GM19438 (cell line): ENCODE results near the gene PRKCH.
"Not testable (repeated sequence)": the region's sequence is repeated elsewhere in the genome, so short reads cannot be mapped to it uniquely, and the experiment has no call there.

Source experiments
- ATAC-seq: cut with Tn5 transposase; IDR thresholded peaks from one replicate; pipeline ENCODE4 v1.9.1; 2021; ENCODE audit warnings: low read depth; ENCODE audit not compliant: unreplicated experiment

PRKCH gene

DNA sequence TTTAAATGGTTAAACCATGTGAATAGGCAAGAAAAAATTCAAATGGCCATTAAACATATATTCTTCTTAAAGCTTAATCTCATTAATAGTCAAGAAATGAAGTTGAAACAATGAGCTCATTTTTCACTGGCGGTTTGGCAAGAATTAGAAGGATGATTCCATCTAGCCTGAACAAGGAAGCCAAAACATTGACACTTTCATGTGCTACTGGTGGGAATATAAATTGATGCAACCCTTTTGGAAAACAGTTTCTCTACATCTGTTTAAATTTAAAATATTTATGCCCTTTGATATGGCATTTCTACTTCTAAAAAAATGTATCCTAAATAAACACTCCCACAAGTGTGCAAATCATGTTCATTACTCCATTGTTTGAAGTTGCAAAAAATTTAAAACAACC, 199.2 kb downstream of the PRKCH start:
- no peak for ATAC-seq

DNA sequence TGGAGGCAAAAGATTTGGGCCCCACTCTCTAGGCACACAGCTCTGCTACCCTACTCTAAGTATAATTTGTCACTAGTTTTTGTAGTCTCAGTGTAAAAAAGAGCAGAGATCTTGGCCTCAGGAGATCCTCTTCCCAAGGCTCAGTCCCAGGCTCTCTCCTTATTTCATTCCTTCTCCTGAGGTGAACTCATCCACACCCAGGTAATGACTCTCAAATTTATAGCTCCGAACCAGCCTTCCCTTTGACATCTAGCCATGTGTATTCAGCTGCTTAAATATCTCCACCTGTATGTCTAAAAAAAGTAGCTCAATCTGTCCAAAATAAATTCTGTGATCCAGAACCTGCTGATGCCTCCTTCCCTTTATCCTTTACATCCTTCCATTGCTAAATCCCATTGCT, 200.4 kb downstream of the PRKCH start:
- ATAC-seq: no peak

DNA sequence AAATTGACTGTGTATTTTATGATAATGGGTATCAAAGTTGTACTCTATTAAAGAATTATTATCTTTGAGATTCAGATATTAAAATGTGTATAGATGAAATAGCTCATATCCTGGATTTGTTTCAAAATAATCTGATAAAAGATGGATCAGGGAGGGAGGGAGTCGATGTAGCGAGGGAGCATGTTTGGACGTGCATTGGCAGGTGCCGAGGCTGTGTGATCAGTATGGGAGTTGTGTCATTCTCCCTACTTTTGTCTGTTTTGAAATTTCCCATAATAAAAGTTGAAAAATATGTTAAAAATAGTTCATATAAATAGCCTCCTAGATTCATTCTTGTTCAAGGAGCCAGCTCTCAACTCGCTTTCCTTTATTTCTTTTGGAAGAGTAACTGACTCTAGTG, 202.4 kb downstream of the PRKCH start:
- ATAC-seq: no peak

DNA sequence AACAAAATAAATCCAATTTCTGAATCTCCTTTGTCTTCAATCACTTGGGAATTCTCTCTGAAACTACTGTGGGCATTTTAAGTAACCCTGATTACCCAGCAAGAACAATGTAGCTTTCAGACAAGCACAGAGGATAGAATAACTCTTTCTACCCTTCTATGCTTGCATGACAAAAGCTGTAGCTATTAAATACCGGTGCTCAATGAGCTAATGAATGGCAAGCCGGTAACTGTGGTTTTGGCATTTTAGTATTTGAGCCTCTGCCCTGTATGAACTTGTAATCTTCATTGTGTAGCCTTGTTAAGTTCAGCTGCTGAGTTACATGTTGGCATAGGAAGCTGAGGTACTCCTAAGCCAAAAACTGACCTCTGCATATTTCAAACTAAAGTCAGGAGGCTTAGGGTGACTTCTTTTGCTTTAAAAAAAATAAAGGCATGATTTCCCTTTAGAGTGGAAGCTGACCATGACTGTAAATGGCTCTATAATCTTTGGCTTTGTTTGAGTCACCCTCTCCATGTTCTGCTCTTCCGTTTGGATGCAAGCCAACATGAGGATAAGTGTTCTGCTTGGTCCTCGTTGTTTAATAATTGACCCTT, 202.9 kb downstream of the PRKCH start:
- no peak for ATAC-seq

DNA sequence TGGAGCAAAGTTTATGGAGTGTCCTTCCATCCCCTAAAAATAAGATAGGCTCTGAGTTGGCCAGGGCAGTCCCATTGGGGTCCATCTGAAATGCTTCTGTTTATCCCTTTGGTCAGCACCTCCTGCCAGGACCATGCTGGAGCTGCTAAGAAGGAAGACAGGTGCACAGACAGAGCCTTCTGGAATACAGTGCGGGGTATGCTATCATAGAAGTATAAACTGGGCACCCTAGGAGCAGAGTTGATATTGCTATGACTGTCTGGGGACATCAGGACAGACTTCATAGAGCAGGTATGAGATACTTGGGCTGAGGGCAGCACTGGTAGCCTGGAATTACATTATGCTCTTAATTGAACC, 203.5 kb downstream of the PRKCH start:
- no peak for ATAC-seq

DNA sequence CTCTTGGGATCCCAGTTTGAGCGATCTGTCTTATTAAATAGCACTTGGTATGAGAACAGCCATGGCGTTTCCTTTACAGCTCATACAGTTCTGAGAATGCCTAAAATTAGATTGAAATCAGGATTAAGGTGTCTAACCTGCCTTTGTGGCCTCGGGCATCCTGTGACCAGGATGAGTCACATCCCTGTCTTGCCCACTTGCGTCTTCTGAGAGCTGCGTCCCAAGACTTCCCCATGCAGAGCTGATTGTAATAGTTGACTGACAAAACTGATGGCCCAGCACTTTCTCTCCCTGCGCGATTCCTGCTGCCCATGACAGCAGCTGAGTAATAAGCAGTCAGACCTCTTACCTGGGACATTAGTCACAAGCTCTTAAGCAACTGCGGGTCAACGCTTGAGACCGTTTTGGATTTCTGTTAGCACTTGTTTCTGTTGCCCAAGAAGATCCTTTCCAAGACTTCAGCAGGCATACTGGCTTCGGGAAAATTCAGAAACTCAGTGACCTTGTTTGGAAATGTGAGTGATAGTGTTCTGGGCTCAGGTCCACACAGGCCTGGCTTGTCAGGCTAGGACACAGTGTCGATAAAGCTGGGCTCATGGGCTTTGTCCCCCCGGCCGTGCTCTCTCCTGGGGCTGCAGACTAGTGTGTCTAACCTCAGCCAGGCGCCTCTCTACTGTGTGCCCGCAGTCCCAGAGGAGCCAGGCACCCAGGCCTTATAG, 204.1 kb downstream of the PRKCH start:
- peak; percentile 73 for ATAC-seq

DNA sequence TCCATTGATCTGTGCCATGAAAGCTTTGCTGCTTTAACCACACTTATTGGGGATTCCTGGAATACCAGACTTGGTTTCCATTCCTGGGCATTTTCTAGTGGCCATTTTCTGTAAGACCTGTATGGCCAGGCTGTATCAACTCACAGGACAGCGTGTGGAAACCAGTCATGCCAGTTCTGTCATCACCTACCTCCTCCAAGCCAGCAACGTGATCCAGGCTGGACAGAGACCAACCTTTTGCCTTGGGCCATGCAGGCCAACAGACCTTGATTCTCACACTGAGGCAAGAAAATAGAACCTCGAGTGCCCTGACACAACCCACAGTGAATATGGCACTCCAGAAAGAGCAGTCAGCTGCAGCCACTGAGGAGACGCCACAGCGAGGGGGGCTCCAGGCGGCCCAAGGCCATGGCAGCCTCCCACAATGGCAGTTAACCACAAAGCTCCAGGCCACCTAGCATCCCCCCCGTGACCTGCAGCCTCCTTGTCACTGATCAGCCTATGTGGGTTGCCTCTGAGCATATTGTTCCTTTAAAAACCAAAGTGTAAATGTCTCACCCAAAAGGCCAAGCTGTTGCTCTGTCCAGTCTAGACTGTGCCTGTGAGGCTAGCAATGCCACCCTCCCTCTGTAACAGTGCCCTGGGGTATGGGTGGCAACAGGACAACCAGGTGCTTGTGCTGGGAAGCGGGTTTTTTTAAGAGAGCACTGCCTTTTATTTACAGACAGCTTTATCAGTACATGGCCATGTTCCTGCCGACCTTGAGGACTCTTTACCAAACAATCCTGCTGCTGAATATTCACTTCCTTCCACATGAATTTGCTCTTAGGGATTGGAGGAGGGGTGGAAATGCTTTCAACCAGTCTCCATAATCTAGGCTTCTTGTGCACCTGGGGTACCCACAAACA, 205.3 kb downstream of the PRKCH start:
- ATAC-seq: no peak

DNA sequence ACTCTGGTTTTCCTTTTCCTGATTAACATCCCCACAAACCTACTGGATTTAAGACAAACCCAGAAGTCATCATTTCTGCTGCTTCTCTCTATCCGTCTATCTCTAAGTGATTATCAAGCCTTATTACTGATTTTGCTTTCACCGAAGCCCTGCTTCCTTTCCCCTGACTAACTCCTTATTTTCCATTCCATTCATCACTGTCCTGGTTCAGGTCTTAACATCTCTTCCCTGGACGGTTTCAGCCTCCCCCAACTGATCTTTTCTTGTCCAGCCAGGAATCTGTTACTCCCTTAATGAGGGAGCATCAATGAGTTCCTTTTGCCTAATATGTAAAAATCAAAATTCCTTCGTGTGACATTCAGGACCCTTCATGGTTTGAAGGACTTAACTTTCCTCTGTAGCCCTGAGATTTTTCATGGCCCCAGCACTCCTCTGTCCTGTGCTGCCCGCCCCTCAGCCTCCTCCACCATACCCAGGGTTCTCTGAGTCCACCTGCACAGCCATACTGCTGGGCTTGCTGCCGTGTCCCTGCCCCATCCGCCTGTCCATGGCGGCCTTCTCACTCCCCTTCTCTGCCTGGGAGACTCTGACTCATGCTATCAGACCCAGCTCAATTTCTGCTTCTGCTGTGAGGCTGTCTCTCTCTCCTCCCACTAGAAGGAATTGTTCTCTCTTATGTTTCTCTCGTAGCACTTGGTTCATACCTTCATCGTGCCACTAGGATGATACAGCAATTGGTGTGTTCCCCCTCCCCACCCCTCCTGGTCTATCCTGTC, 206.1 kb downstream of the PRKCH start:
- no peak for ATAC-seq

DNA sequence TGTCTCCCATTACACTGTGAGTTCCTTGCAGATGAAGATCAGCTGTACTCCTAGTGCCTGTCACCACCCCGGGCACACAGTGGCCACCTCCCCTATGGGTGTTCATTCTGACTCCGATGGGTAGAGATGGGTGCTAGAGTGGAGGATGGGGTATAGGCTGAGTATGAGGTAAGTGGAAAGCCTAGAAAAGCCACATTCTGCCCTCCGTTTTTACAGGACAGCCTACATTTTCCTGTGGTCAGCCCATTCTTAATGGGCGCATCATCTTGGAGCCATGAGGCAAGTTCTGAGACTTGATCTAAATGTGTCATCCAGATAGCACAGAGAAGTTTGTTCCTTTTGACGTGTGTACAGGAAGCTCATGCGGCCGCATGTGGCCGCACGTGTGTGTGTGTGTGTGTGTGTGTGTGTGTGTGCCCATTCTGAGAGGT, 207.2 kb downstream of the PRKCH start:
- ATAC-seq: no peak

DNA sequence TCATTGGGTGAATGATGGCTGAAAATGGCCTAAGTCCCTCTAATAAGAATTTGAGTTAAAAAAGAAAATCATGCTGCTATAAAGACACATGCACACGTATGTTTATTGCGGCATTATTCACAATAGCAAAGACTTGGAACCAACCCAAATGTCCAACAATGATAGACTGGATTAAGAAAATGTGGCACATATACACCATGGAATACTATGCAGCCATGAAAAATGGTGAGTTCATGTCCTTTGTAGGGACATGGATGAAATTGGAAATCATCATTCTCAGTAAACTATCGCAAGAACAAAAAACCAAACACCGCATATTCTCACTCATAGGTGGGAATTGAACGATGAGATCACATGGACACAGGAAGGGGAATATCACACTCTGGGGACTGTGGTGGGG, 208.0 kb downstream of the PRKCH start:
- not testable (repeated sequence) for ATAC-seq

DNA sequence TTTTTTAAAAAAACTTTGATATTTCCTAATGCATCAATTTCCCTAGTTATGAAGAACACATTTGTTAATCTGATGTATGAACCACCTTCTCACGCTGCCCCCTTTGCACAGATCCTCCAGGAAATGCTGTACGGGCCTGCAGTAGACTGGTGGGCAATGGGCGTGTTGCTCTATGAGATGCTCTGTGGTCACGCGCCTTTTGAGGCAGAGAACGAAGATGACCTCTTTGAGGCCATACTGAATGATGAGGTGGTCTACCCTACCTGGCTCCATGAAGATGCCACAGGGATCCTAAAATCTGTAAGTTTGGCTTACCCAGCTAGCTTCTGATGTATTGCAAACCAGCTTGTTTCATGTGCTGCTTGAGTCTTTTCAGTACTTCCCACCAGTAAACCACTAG, 208.9 kb downstream of the PRKCH start:
- ATAC-seq: no peak

DNA sequence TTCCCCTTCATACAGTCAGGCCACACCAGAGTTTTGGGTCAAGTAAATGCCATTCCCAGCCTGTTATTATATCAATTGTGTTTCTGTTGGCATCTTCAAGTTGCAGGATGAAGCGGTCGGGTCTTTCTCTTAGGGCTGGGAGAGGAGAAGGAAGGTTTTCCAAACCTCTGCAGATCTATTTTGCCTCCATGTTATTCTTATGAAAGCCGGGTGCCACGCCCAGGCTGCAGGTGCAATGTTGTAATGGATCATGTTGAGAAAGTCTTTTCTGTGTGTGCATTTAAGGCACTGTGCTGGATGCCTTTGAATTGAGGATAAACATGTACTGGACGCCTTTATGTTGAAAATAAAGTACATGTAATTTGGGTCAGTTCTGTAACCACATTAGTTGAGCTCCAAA, 209.5 kb downstream of the PRKCH start:
- no peak for ATAC-seq

DNA sequence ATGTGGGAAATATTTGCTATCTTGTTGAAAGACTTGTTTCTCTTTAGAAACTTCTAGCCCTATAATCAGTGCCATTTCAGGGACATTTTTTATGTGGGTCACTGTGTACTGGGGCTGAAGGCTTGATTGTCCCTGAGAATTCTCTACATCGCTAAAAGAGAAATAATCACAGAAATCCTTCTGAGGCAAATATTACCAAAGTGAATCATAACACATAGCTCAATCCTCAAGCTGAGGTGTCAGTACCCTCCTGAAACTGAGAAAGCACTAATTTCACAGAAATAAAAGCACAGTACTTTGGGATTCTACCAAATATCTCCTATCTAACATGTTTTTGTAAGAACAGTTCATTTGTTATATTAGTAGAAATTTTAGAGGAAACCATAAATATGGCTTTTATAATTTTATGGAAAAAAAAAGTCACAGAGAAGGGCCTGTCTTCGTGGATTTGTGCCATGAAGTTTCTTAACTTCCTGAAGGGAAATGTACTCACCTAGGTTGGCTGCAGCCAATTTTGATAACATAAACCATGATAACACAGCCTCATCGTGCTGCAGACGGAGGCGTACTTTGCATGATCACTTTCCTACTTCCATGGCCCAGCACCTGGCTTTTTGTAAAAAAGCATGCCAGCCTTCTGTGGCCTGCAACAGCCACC, 210.2 kb downstream of the PRKCH start:
- no peak for ATAC-seq

DNA sequence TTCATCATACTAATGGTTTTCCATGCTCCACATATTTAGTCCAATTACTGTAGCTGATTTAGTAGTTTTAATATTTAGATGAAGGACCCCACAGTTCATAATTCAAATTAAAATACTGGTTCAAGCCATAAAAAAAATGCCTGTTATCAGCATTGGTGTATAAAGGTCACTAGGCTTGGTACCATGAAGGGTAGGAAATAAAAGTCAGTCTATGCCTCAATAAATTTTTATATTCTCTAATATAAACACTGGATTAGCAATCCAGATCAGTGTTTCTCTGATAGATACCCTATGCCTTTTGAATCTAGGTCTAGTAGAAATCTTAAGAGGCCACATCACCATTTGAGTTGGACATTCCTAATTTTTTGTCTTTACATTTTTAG, 210.7 kb downstream of the PRKCH start:
- ATAC-seq: no peak

DNA sequence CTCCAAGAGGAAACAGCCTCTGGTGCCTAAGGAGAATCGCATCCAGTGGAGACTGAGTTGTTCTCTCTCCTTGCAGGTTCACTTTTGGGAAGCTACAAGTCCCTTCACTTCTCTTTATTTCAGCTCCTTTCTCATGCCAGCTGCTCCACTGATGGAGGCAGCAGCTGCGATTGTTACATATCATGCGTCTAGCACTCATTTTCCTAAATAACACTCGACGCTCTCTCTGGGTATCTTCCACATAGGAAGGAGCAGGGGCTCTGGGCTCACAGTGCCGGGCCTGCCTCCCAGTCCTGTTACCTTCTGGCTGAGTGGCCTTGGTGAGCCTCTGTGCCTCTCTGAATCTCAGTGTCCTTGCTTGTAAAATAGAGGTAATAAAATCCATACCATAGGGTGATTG, 211.4 kb downstream of the PRKCH start:
- ATAC-seq: no peak

DNA sequence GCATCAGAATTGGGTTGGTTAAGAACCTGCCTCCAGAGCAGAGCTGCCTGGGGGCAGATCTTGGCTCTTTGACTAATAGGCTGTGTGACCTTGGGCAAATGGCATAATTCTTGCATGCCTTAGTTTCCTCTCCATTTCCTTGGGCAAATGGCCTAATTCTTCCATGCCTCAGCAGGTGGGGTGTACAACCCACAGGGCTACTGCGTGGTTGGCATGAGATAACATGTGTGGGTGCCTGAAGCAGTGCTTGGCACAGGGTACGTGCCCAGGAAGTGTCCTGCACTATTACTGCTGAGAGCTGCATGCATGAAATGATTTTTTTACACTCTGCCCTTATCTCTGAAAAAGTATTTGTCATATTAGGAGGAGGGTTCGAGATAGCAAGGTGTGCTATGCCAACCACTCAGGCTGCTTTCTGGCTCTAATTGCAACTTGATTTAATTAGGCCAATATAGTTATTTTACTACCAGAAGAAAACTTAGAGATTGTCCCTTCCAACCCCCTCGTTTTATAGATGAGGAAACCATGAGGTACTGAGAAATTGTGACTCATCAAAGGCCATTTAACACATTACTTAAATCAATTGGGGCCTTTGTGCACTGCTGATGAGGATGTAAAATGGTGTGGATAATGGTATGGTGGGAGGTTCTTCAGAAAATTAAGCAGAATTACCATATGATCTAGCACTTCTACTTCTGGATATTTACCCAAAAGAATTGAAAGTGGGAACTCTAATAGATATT, 212.3 kb downstream of the PRKCH start:
- ATAC-seq: no peak

DNA sequence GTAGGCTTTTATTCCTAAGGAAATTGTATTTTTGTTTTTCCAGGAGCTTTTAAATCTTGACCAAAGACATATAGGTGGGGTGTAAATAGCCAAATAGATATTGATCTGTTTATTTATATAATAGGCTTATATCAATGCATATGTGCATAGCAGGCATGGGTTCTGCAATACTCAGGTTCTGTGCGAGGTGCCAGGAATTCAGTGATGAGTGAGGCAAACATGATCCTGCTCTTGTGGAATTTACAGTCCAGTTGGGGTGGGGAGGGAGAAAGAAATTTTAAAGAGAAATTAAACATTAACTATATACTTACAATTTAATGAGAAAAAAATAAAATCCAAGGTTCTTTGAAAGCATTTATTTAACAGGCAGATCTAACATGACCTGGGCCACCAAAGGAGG, 213.7 kb downstream of the PRKCH start:
- no peak for ATAC-seq

DNA sequence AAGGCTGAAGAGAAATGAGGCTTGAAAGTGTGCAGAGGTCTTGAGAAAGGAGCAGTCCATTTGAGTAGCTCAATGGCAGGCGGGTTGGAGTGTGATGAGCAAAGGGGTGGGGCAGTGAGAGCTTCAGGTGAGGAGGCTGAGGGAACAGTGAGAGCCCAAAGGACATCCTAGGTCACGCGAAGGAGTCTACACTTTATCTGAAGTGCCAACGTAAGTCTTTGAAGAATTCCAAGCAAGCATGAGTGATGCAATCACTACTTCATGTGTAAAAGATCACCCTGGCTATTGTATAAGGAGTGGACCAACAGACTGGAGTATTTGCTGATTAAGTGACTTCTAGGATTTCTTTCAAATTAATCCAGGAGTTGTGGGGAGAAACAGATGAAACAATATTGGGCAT, 214.1 kb downstream of the PRKCH start:
- no peak for ATAC-seq

DNA sequence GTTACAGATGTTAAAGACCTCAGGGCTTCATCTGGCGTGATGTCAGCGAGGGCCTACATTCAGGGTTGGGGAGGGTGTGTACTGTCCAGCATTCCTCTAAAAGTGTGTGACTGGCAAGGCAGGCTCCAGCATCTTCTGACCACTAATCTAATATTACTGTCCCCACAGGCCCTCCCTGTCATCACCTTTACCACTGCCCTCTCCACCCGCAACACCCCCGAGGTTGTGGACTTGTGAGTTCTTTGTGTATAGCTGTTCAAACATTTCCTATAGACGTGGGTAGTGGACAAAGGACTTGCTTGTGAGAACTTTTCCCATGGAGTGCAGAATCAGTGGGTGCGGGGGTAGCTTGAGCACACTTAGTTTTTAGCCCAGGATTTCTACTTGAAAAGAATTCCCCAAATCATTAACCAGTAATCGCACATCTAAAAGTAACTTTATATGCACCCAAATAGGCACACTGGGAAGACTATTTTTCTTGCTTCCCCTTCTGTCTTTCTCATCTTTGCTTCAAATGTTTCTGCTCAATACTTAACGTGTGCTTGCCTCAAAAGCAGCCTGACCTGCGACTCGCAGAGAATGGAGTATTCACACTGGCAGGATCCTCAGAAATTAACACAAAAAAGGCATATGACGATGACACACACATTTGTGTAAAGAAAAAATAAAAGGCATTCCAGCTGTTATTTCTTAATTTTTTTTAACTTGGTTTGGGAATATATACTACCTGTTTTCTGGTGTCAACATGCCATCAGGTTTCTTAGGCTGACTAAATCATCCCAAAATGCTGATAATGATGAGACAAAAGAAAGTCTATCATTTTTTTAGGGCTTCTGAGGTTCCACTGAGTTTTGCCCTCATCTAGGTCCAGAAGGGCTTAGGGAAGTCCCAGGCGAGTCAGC, 215.5 kb downstream of the PRKCH start:
- ATAC-seq: no peak
